ENCODE data around the gene RBM15. TPM values are rescaled to one million over a fixed set of nuclear protein-coding genes. Genes with fewer than 3 reads are reported as not detected.

The RBM15 gene
- total and polyA plus RNA-seq, 2 of the 4 experiments (the other 2 are of a cell fraction): 6.3 to 31.7 TPM

DNA sequence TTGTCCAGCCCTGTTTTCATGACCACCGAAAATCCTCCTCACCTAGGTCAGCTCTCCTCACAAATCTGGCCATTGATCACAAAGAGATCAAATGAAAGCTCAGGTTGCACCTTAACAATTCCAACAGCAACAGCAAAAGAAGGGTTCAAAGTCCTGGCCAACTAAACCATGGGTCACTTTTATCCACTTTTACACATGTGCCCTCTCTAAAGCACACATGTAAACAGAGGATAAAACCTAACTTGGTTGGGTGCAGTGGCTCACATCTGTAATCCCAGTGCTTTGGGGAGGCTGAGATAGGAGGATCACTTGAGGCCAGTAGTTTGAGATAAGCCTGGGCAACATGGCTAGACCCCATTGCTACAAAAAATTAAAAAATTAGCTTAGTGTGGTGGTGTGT is 3.9 kb upstream of the RBM15 start:
- CTCF ChIA-PET: interaction anchor here (1.0 kb wide), 1 partner anchor 138 kb away, joined by 3 read pairs; no protein-coding TSS in a partner anchor
- DNase-seq: no peak

More for the DNA sequence above, 3.9 kb upstream of the RBM15 start:
- Histone ChIP-seq H2BK20ac (ENCODE audit: low read depth, low read length) (no peak overlapping the region), H3K18ac (ENCODE audit: low read depth, low read length) (no peak overlapping the region), H3K36me3 (ENCODE audit: control insufficient read depth, insufficient read depth, low read length) (peaks cover under 1% of the 10 kb centered on the region; the same call in 1 of the 2 replicates), H3K79me1 (ENCODE audit: low read depth in 1 of 2, low read length in 2 of 2) (peaks cover 0 to 16% of the 10 kb centered on the region in 2 experiments; a peak in 1 of 4 replicates), H3K56ac (ENCODE audit: extremely low read depth, insufficient read depth, low read length) (no peak overlapping the region), H3K4me1 (ENCODE audit: control insufficient read depth, insufficient read depth, low read length) (peaks cover under 1% of the 10 kb centered on the region; the same call in 1 of the 2 replicates), H3K14ac (replicated peaks; ENCODE audit: low read depth, low read length) (no peak overlapping the region), H3K9me3 (ENCODE audit: control insufficient read depth, insufficient read depth, low read length) (no peaks in the 10 kb centered on the region), H4K91ac (ENCODE audit: insufficient read depth, low read depth, low read length) (no peak overlapping the region), H3K23ac (ENCODE audit: low read depth, low read length) (no peak overlapping the region), H4K20me1 (ENCODE audit: insufficient read depth, low read length) (peaks cover 9% of the 10 kb centered on the region), H4K8ac (ENCODE audit: low read depth in 2 of 2, low read length in 2 of 2) (no peak overlapping the region), H2BK15ac (ENCODE audit: low read depth, low read length) (no peak overlapping the region), H3K4me3 (ENCODE audit: insufficient read depth, low read depth, low read length) (no peak overlapping the region), H2BK5ac (ENCODE audit: low read depth, low read length, poor library complexity, severe bottlenecking) (no peak overlapping the region), H3K4ac (ENCODE audit: low read depth, low read length) (no peak overlapping the region), H4K5ac (ENCODE audit: low read depth, low read length) (no peak overlapping the region), H3K27ac (ENCODE audit: insufficient read depth, low read length) (no peak overlapping the region), H3K9ac (ENCODE audit: low read depth, low read length) (no peak overlapping the region), H3K27me3 (ENCODE audit: control insufficient read depth, insufficient read depth, low read length) (no peaks in the 10 kb centered on the region), H2AFZ (replicated peaks; ENCODE audit: low read length, poor library complexity) (no peak overlapping the region), H3K9me1 (ENCODE audit: insufficient read depth, low read length) (no peaks in the 10 kb centered on the region), H2AK9ac (replicated peaks; ENCODE audit: low read depth, low read length, poor library complexity) (no peak overlapping the region), H2AK5ac (ENCODE audit: low read depth, low read length) (no peak overlapping the region), H3K4me2 (ENCODE audit: low read depth, low read length) (no peak overlapping the region), H2BK120ac (ENCODE audit: low read depth, low read length) (no peak overlapping the region)
- POLR2A ChIA-PET (ENCODE audit: unreplicated experiment): no interaction called here
- TF ChIP-seq CHD1 (IDR thresholded peaks at IDR 0.05; ENCODE audit: low read depth, low read length) (no peak), MXI1 (IDR thresholded peaks at IDR 0.05; ENCODE audit: borderline replicate concordance, low read depth, low read length) (no peak)
- intact Hi-C loops (cut with micrococcal nuclease): no loop called here
- WGBS, 2 experiments (ENCODE audit: extremely low coverage in 2 of 2, insufficient read length in 1 of 2): 60% methylated on average over 1 of the region's 1 CpG; no CpG with 5 or more reads in 1 of the 2 experiments
- in situ Hi-C loops (cut with MboI; ENCODE audit: low sequenced_read_pairs): loop anchor here (10.0 kb wide), 1 partner anchor 130 kb away; no protein-coding TSS in a partner anchor
- BruUV-seq (replicated peaks): no TSS peak
- no peak for ATAC-seq (ENCODE audit: low read depth)
- dilution Hi-C loops (cut with HindIII; ENCODE audit: low sequenced_read_pairs, unreplicated experiment): no loop called here

All from IMR-90 (cell line).